Activated T-helper 2 cell treated with anti-CD3 and anti-CD28 coated beads, Interferon-gamma antibody, Interleukin-2, Interleukin-4, amounts not matched to agents 10 μg/mL and 5 μg/mL and 100 μg/mL, durations not matched to agents 14 hours and 24 hours and 36 hours (primary cell): ENCODE data around the gene EDIL3. TPM values are rescaled to one million over a fixed set of nuclear protein-coding genes. Genes with fewer than 3 reads are reported as not detected.
"Not testable (repeated sequence)": the region's sequence is repeated elsewhere in the genome, so short reads cannot be mapped to it uniquely, and the experiment has no call there.

Source experiments
- DNase-seq: peaks from one replicate; pipeline ENCODE4 v3.0.0; 2021; ENCODE audit warnings: low spot score
- H3K27ac Mint-ChIP-seq: one replicate; pipeline ENCODE4 v1.8.0; 2021; ENCODE audit warnings: mixed read lengths
- H3K27me3 Mint-ChIP-seq: one replicate; pipeline ENCODE4 v1.8.0; 2021; ENCODE audit warnings: low read depth, mixed read lengths
- H3K36me3 Mint-ChIP-seq: one replicate; pipeline ENCODE4 v1.8.0; 2021; ENCODE audit warnings: low read depth, mixed read lengths
- H3K4me1 Mint-ChIP-seq: one replicate; pipeline ENCODE4 v1.8.0; 2021; ENCODE audit warnings: low read depth, mixed read lengths
- H3K4me3 Mint-ChIP-seq: one replicate; pipeline ENCODE4 v1.8.0; 2021; ENCODE audit warnings: low read depth, mild to moderate bottlenecking, moderate library complexity, mixed read lengths
- H3K9me3 Mint-ChIP-seq: one replicate; pipeline ENCODE4 v1.8.0; 2021; ENCODE audit warnings: mixed read lengths
- intact Hi-C: fragments of 100-400 bp; cut with micrococcal nuclease; formaldehyde crosslinking; loops from one replicate; pipeline ENCODE4 v1.15.1; 2023
- total RNA-seq: library from RNA; stranded (reverse); gene quantifications from 2 replicates; pipeline ENCODE4 v1.2.3, GENCODE V29; 2022

The EDIL3 gene
- total RNA-seq, 1 donor from 2014 or later = not detected

DNA sequence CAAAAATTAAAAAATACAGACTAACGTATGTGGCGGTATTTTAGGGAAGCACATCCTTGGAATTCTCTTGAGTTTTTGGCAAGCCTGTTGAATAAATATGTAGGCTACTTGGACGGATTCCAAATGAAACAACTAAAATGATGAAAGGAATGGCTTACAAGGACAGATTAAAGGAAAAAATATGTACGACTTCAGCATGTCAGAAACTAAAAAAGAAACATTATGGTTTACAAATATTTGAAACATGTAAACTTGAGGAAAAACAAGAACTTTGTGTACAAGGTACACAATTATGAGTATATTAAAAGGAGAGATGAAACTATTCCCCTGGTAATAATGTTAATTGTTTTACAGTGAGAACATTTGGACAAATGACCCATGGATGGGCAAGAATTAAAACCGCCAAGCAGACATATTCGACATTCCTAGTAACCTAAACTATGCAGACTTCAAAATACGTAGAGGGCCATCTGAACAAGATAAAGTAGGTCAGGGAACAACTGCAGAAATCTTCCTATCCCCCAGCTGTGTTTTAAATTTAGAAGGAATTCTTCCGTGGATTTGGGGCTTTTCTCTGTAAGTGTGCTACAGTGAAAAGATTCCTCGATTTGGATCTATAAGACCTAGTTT is 12.5 kb downstream of the EDIL3 start:
- intact Hi-C loops = no loop called here
- H3K27me3 Mint-ChIP-seq = no peaks in the 10 kb centered on the region
- H3K27ac Mint-ChIP-seq = no peak overlapping the region
- H3K9me3 Mint-ChIP-seq = no peaks in the 10 kb centered on the region
- H3K4me1 Mint-ChIP-seq = no peaks in the 10 kb centered on the region
- H3K36me3 Mint-ChIP-seq = no peaks in the 10 kb centered on the region
- DNase-seq = no peak
- H3K4me3 Mint-ChIP-seq = no peak overlapping the region

- Mint-ChIP-seq H3K4me3 (no peak overlapping the region), H3K4me1 (no peaks in the 10 kb centered on the region), H3K36me3 (no peaks in the 10 kb centered on the region), H3K27me3 (no peaks in the 10 kb centered on the region), H3K27ac (no peak overlapping the region), H3K9me3 (no peaks in the 10 kb centered on the region)
- intact Hi-C loops = no loop called here
- DNase-seq = no peak
These were observed 14.5 kb downstream of the EDIL3 start for GRCh38 chr5:84370176-84370575.

DNA sequence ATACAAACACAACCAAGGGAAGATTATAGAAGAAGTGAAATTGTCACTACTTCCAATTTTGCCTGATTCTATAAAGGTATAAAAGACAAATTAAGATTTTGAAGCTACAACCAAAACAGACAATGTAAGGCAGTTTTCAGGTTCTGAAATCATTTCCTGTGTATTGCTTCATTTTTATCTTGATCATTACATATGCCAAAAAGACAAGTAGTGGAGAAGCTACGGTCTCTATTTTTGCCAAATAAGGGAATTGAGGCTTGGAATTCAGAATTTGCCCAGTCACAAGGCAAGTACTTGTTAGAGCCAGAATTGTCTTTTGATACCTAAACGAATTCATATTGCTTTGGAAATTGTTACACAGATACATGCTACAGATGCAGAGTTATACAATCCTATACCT is 20.6 kb downstream of the EDIL3 start:
- intact Hi-C loops = no loop called here
- no peaks in the 10 kb centered on the region for H3K9me3 Mint-ChIP-seq
- DNase-seq = no peak
- H3K27ac Mint-ChIP-seq = no peak overlapping the region
- no peak overlapping the region for H3K4me3 Mint-ChIP-seq
- no peaks in the 10 kb centered on the region for H3K27me3 Mint-ChIP-seq
- no peaks in the 10 kb centered on the region for H3K4me1 Mint-ChIP-seq
- H3K36me3 Mint-ChIP-seq = no peaks in the 10 kb centered on the region

GRCh38 chr5:84362061-84362720 is 22.5 kb downstream of the EDIL3 start:
- H3K36me3 Mint-ChIP-seq = no peaks in the 10 kb centered on the region
- H3K4me1 Mint-ChIP-seq = no peaks in the 10 kb centered on the region
- H3K27me3 Mint-ChIP-seq = no peaks in the 10 kb centered on the region
- H3K9me3 Mint-ChIP-seq = no peaks in the 10 kb centered on the region
- no peak overlapping the region for H3K4me3 Mint-ChIP-seq
- intact Hi-C loops = no loop called here
- H3K27ac Mint-ChIP-seq = no peak overlapping the region
- no peak for DNase-seq

DNA sequence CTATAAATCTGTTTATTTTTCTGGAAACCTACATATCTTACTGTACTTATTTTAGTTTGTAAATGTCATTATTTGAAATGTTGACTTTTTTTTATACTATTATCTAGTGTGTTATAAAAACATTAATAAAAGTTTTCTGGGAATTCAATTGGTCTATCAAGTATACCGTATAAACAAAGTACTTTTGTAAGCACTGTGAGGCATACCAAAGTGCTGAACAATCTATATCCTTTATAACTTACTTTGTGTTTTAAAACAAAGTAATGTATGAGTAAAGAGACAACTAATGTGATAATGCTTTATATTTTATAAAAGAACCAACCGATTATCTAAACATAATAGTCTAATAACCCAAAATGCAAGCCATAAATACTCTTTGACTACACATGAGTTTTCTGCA is 23.1 kb downstream of the EDIL3 start:
- intact Hi-C loops = no loop called here
- DNase-seq = no peak
- H3K4me3 Mint-ChIP-seq = no peak overlapping the region
- no peaks in the 10 kb centered on the region for H3K36me3 Mint-ChIP-seq
- no peak overlapping the region for H3K27ac Mint-ChIP-seq
- H3K4me1 Mint-ChIP-seq = no peaks in the 10 kb centered on the region
- no peaks in the 10 kb centered on the region for H3K9me3 Mint-ChIP-seq
- H3K27me3 Mint-ChIP-seq = no peaks in the 10 kb centered on the region

GRCh38 chr5:84360056-84360455 is 24.6 kb downstream of the EDIL3 start:
- Mint-ChIP-seq H3K9me3 (no peaks in the 10 kb centered on the region), H3K27me3 (no peaks in the 10 kb centered on the region), H3K27ac (no peak overlapping the region), H3K4me3 (no peak overlapping the region), H3K36me3 (no peaks in the 10 kb centered on the region), H3K4me1 (no peaks in the 10 kb centered on the region)
- no peak for DNase-seq
- intact Hi-C loops = no loop called here

DNA sequence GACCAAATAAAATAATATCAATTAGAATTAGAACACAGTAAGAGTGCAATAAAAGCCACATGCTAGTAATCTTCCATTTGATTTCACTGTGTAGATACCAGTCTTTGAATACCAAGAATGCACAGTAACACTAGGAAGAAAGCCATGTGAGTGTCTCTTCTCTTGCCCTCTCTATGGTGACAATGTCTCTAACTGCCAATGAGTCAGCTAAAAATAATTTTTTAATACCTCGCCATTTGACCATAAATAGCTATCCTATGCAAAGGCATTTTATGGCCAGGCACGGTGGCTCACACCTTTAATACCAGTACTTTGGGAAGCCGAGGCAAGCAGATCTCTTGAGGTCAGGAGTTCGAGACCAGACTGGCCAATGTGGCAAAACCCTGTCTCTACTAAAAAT is 30.6 kb downstream of the EDIL3 start:
- no peak for DNase-seq
- Mint-ChIP-seq H3K27ac (no peak overlapping the region), H3K9me3 (no peaks in the 10 kb centered on the region), H3K36me3 (no peaks in the 10 kb centered on the region), H3K27me3 (no peaks in the 10 kb centered on the region), H3K4me1 (no peaks in the 10 kb centered on the region), H3K4me3 (no peak overlapping the region)
- intact Hi-C loops = no loop called here

DNA sequence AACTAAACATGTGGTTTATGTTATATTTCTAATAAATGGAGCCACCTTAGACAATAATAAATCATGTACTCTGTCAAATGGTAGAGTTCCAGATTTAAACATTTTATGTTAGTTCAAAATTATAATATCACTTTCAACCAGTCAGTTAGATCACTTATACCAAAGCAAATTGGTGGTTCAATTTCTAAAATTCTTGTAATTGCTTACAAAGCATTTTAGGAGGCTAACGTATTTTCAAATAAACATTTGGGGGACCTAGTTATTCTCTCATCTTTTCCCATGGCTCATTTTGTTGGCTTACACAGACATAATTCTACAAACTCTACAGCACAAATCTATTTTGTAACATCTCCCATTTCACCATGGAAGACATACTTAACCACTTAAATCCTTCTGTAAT is 39.9 kb downstream of the EDIL3 start:
- intact Hi-C loops = no loop called here
- no peak overlapping the region for H3K27ac Mint-ChIP-seq
- H3K36me3 Mint-ChIP-seq = no peaks in the 10 kb centered on the region
- no peaks in the 10 kb centered on the region for H3K9me3 Mint-ChIP-seq
- no peak for DNase-seq
- no peak overlapping the region for H3K4me3 Mint-ChIP-seq
- H3K27me3 Mint-ChIP-seq = no peaks in the 10 kb centered on the region
- H3K4me1 Mint-ChIP-seq = no peaks in the 10 kb centered on the region

- Mint-ChIP-seq H3K9me3 (no peaks in the 10 kb centered on the region), H3K27me3 (no peaks in the 10 kb centered on the region), H3K4me3 (no peak overlapping the region), H3K36me3 (no peaks in the 10 kb centered on the region), H3K4me1 (no peaks in the 10 kb centered on the region), H3K27ac (no peak overlapping the region)
- intact Hi-C loops = no loop called here
- DNase-seq = no peak
These were observed 41.5 kb downstream of the EDIL3 start for GRCh38 chr5:84343171-84343570.

- H3K27me3 Mint-ChIP-seq = no peaks in the 10 kb centered on the region
- no peak overlapping the region for H3K27ac Mint-ChIP-seq
- intact Hi-C loops = no loop called here
- H3K9me3 Mint-ChIP-seq = no peaks in the 10 kb centered on the region
- no peaks in the 10 kb centered on the region for H3K36me3 Mint-ChIP-seq
- H3K4me1 Mint-ChIP-seq = no peaks in the 10 kb centered on the region
- DNase-seq = no peak
- H3K4me3 Mint-ChIP-seq = no peak overlapping the region
These were observed 52.6 kb downstream of the EDIL3 start for GRCh38 chr5:84332106-84332505.

DNA sequence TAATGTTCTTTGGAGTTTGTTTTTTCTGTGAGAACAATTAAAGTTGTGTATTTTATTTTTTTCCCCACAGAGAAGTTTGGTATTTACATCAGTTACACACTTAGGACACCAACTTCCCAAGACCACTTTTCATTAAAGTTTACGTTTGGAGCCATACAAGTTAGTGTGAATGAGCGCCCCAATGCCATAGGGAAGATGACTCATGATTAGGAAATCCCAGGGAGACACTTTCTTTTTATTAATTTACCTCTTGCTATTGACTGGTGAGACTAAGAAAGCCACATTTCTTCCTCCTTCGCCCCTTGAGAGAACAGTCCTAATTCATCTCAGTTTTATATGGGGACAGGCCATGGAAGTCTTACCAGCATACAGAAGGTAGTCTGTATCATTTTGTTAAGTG is 57.1 kb downstream of the EDIL3 start:
- peaks cover 1% of the 10 kb centered on the region for H3K9me3 Mint-ChIP-seq
- H3K27ac Mint-ChIP-seq = no peak overlapping the region
- H3K4me3 Mint-ChIP-seq = no peak overlapping the region
- intact Hi-C loops = no loop called here
- H3K4me1 Mint-ChIP-seq = no peaks in the 10 kb centered on the region
- H3K36me3 Mint-ChIP-seq = no peaks in the 10 kb centered on the region
- no peaks in the 10 kb centered on the region for H3K27me3 Mint-ChIP-seq
- no peak for DNase-seq

DNA sequence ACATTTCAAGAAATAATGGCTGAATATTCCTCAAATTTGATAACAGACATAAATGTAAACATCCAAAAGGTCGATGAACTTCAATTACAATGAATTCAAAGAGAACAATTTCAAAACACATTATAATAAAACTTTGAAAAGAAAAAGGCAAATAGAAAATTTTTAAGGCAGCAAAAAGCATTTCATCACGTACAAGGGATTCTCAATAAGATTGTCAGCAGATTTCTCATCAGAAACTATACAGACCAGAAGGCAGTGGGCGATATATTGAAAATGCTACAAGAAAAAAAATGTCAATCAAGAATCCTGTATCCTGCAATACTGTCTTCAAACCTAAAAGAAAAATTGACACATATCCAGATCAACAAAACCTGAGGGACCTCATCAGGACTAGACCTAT is 62.0 kb downstream of the EDIL3 start:
- intact Hi-C loops = no loop called here
- no peak overlapping the region for H3K27ac Mint-ChIP-seq

GRCh38 chr5:84317826-84318225 is 66.9 kb downstream of the EDIL3 start:
- intact Hi-C loops, DNase-seq, H3K27ac Mint-ChIP-seq, H3K27me3 Mint-ChIP-seq, H3K36me3 Mint-ChIP-seq, H3K4me3 Mint-ChIP-seq, H3K4me1 Mint-ChIP-seq: not testable (repeated sequence)
- peaks cover 17% of the 10 kb centered on the region for H3K9me3 Mint-ChIP-seq

More for the DNA sequence above, 62.0 kb downstream of the EDIL3 start:
- H3K9me3 Mint-ChIP-seq = peaks cover 17% of the 10 kb centered on the region
- no peaks in the 10 kb centered on the region for H3K36me3 Mint-ChIP-seq
- DNase-seq = no peak
- H3K27me3 Mint-ChIP-seq = no peaks in the 10 kb centered on the region
- no peak overlapping the region for H3K4me3 Mint-ChIP-seq
- H3K4me1 Mint-ChIP-seq = no peaks in the 10 kb centered on the region

DNA sequence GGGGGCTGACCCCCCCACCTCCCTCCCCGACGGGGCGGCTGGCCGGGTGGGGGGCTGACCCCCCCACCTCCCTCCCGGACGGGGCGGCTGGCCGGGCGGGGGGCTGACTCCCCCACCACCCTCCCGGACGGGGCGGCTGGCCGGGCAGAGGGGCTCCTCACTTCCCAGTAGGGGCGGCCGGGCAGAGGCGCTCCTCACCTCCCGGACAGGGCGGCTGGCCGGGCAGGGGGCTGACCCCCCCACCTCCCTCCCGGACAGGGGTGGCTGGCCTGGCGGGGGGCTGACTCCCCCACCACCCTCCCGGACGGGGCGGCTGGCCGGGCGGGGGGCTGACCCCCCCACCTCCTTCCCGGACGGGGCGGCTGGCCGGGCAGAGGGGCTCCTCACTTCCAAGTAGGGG is 72.4 kb downstream of the EDIL3 start:
- intact Hi-C loops, H3K27ac Mint-ChIP-seq, H3K4me1 Mint-ChIP-seq, DNase-seq, H3K4me3 Mint-ChIP-seq, H3K36me3 Mint-ChIP-seq, H3K27me3 Mint-ChIP-seq, H3K9me3 Mint-ChIP-seq: not testable (repeated sequence)
